ENCODE results near the gene PLA2G3. TPM values are rescaled to one million over a fixed set of nuclear protein-coding genes. Genes with fewer than 3 reads are reported as not detected.

The PLA2G3 gene
- total RNA-seq, 2 experiments from 2014 or later, result not detected

DNA sequence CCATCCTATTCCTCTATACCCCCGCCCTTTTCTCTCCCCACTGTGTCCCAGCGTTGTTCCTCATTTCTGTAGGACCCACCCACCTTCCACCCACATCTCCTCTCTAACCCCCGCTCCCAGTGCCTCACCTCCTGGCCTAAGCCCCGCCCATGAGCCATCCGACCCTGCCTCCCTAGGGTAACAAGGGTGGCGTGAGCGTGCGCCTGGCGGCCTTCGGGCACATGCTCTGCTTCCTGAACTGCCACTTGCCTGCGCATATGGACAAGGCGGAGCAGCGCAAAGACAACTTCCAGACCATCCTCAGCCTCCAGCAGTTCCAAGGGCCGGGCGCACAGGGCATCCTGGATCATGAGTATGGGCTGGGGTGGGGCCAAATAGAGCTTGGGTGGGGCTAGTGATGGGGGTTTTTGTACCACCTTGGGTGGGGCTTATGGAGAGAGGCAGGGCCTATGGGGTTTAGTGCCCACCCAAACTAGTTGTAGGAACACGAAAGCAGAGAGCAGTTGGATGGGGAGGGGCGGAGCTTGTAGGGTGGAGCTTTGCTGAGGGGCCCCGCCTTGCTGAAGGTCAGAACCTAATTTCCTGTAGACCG is 13.0 kb downstream of the PLA2G3 start:
- ChIA-PET POLR2A (no interaction called here), CTCF (no interaction called here)
- Mint-ChIP-seq H3K27ac (no peak overlapping the region), H3K4me3 (no peak overlapping the region), H3K27me3 (peaks cover 3% of the 10 kb centered on the region), H3K4me1 (ENCODE audit: low read depth) (no peaks in the 10 kb centered on the region), H3K36me3 (ENCODE audit: low read depth) (no peaks in the 10 kb centered on the region), H3K9me3 (no peaks in the 10 kb centered on the region)
- no peak for DNase-seq
- intact Hi-C loops (cut with DNase I, micrococcal nuclease), result no loop called here
- Histone ChIP-seq H3K36me3 (ENCODE audit: insufficient read depth, low read length) (no peaks in the 10 kb centered on the region), H3K9me3 (ENCODE audit: control insufficient read depth in 1 of 2, insufficient read depth in 1 of 2, low read length in 2 of 2) (no peaks in the 10 kb centered on the region), H3K4me1 (ENCODE audit: insufficient read depth, low read length) (no peaks in the 10 kb centered on the region), H3K27me3 (ENCODE audit: control insufficient read depth in 1 of 2, insufficient read depth in 2 of 2, low read length in 2 of 2) (peaks cover 2 to 7% of the 10 kb centered on the region in 2 experiments), H3K27ac (ENCODE audit: low read depth in 1 of 2, low read length in 2 of 2) (no peak overlapping the region), H3K4me3 (ENCODE audit: low read length) (no peak overlapping the region)
- TF ChIP-seq, protein P1, sequence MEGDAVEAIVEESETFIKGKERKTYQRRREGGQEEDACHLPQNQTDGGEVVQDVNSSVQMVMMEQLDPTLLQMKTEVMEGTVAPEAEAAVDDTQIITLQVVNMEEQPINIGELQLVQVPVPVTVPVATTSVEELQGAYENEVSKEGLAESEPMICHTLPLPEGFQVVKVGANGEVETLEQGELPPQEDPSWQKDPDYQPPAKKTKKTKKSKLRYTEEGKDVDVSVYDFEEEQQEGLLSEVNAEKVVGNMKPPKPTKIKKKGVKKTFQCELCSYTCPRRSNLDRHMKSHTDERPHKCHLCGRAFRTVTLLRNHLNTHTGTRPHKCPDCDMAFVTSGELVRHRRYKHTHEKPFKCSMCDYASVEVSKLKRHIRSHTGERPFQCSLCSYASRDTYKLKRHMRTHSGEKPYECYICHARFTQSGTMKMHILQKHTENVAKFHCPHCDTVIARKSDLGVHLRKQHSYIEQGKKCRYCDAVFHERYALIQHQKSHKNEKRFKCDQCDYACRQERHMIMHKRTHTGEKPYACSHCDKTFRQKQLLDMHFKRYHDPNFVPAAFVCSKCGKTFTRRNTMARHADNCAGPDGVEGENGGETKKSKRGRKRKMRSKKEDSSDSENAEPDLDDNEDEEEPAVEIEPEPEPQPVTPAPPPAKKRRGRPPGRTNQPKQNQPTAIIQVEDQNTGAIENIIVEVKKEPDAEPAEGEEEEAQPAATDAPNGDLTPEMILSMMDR (IDR thresholded peaks at IDR 0.05), result no peak
- ATAC-seq (ENCODE audit: poor library complexity), result no peak

DNA sequence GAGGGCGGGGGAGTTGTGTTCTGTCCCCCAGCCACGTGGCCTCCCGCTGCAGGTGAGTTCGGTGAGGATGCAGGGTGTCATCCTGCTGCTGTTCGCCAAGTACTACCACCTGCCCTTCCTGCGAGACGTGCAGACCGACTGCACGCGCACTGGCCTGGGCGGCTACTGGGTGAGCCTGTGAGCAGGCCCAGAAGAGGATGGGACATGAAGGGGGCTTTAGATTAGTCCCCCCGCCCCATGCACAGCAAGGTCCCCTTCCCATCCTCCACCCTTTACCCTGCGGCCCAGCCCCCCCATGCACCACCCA is 13.5 kb downstream of the PLA2G3 start:
- POLR2A ChIA-PET, result no interaction called here
- Histone ChIP-seq H3K4me3 (ENCODE audit: low read length) (no peak overlapping the region), H3K9me3 (ENCODE audit: control insufficient read depth in 1 of 2, insufficient read depth in 1 of 2, low read length in 2 of 2) (no peaks in the 10 kb centered on the region), H3K27me3 (ENCODE audit: control insufficient read depth in 1 of 2, insufficient read depth in 2 of 2, low read length in 2 of 2) (peaks cover 2 to 7% of the 10 kb centered on the region in 2 experiments), H3K4me1 (ENCODE audit: insufficient read depth, low read length) (no peaks in the 10 kb centered on the region), H3K27ac (ENCODE audit: low read depth in 1 of 2, low read length in 2 of 2) (no peak overlapping the region), H3K36me3 (ENCODE audit: insufficient read depth, low read length) (no peaks in the 10 kb centered on the region)
- Mint-ChIP-seq H3K4me3 (no peak overlapping the region), H3K36me3 (ENCODE audit: low read depth) (no peaks in the 10 kb centered on the region), H3K27ac (no peak overlapping the region), H3K9me3 (no peaks in the 10 kb centered on the region), H3K4me1 (ENCODE audit: low read depth) (no peaks in the 10 kb centered on the region), H3K27me3 (peaks cover 3% of the 10 kb centered on the region)
- CTCF ChIA-PET, result no interaction called here
- TF ChIP-seq, protein P1 (IDR thresholded peaks at IDR 0.05), result no peak
- intact Hi-C loops (cut with DNase I, micrococcal nuclease), result no loop called here
- DNase-seq, result no peak
- no peak for ATAC-seq (ENCODE audit: poor library complexity)

GRCh38 chr22:31126128-31126868 is 14.0 kb downstream of the PLA2G3 start:
- CTCF ChIA-PET, result no interaction called here
- Mint-ChIP-seq H3K4me3 (no peak overlapping the region), H3K36me3 (ENCODE audit: low read depth) (no peaks in the 10 kb centered on the region), H3K27ac (no peak overlapping the region), H3K4me1 (ENCODE audit: low read depth) (no peaks in the 10 kb centered on the region), H3K27me3 (peaks cover 3% of the 10 kb centered on the region), H3K9me3 (no peaks in the 10 kb centered on the region)
- Histone ChIP-seq H3K9me3 (ENCODE audit: control insufficient read depth in 1 of 2, insufficient read depth in 1 of 2, low read length in 2 of 2) (no peaks in the 10 kb centered on the region), H3K36me3 (ENCODE audit: insufficient read depth, low read length) (no peaks in the 10 kb centered on the region), H3K4me3 (ENCODE audit: low read length) (no peak overlapping the region), H3K27me3 (ENCODE audit: control insufficient read depth in 1 of 2, insufficient read depth in 2 of 2, low read length in 2 of 2) (peaks cover 2 to 7% of the 10 kb centered on the region in 2 experiments), H3K27ac (ENCODE audit: low read depth in 1 of 2, low read length in 2 of 2) (no peak overlapping the region), H3K4me1 (ENCODE audit: insufficient read depth, low read length) (no peaks in the 10 kb centered on the region)
- intact Hi-C loops (cut with DNase I, micrococcal nuclease), result no loop called here
- ATAC-seq (ENCODE audit: poor library complexity), result no peak
- POLR2A ChIA-PET, result no interaction called here
- TF ChIP-seq, protein P1 (IDR thresholded peaks at IDR 0.05), result no peak
- DNase-seq, result no peak
